Measurements from ENCODE around the gene THUMPD3.

GRCh38 chr3:9396301-9396631 is 33.4 kb downstream of the THUMPD3 start:
- TF ChIP-seq CTCF (conservative IDR thresholded peaks at IDR 0.05; ENCODE audit: low read depth, low read length) (no peak), RFX5 (IDR thresholded peaks at IDR 0.05; ENCODE audit: low read depth, low read length) (no peak), MXI1 (IDR thresholded peaks at IDR 0.05; ENCODE audit: borderline replicate concordance, low read depth, low read length) (0 out of 2 replicates have a peak, but pooled peaks have one; percentile 44)

Data from IMR-90 (cell line).